H1 (cell line): ENCODE measurements around the gene TMEM39B. TPM values are rescaled to one million over a fixed set of nuclear protein-coding genes. Genes with fewer than 3 reads are reported as not detected.

Experiments
- CTCF ChIA-PET: fragments of 300-600 bp; sonication (Branson Sonifier 250); formaldehyde crosslinking; loops from one replicate; lab custom pipeline; 2021; ENCODE audit not compliant: partially characterized antibody; lab: Charles Lee
- POLR2A ChIA-PET: fragments of 300-600 bp; sonication (Branson Sonifier 250); formaldehyde crosslinking; loops from one replicate; lab custom pipeline; 2021; ENCODE audit warnings: inconsistent platforms; ENCODE audit not compliant: partially characterized antibody; lab: Charles Lee
- DNase-seq, 2 experiments: peaks; one replicate each; pipeline versions ENCODE4 v3.0.0 to v3.0.0-alpha.2; 2010 to 2022; ENCODE audit warnings: low spot score in 2 of 2, low read depth in 1 of 2, mixed read lengths in 1 of 2
- FAIRE-seq: peaks from 2 replicates; lab custom pipeline; 2011; peaks lifted over from hg19 to GRCh38; lab: Jason Lieb, UNC
- H2AFZ ChIP-seq: 2 replicates; pipeline ENCODE4 v1.8.1; 2012; ENCODE audit warnings: low read length, inconsistent platforms
- H2AK5ac ChIP-seq: 2 replicates; pipeline ENCODE4 v1.6.1; 2013; ENCODE audit warnings: low read depth, low read length
- H2BK120ac ChIP-seq: replicated peaks from 2 replicates; pipeline ENCODE3; 2013; ENCODE audit warnings: low read depth, low read length, inconsistent platforms
- H2BK12ac ChIP-seq: 2 replicates; pipeline ENCODE4 v1.6.1; 2013; ENCODE audit warnings: low read depth, low read length
- H2BK15ac ChIP-seq: 2 replicates; pipeline ENCODE4 v1.6.1; 2013; ENCODE audit warnings: low read length
- H2BK20ac ChIP-seq: 2 replicates; pipeline ENCODE4 v1.6.1; 2013; ENCODE audit warnings: low read length
- H2BK5ac ChIP-seq: 2 replicates; pipeline ENCODE4 v1.6.1; 2013; ENCODE audit warnings: low read depth, low read length
- H3K14ac ChIP-seq: 2 replicates; pipeline ENCODE4 v1.6.1; 2013; ENCODE audit warnings: inconsistent platforms; ENCODE audit not compliant: insufficient read length
- H3K18ac ChIP-seq: 2 replicates; pipeline ENCODE4 v1.6.1; 2013; ENCODE audit warnings: low read length; ENCODE audit errors: extremely low read depth
- H3K23ac ChIP-seq: 2 replicates; pipeline ENCODE4 v1.6.1; 2013; ENCODE audit warnings: inconsistent platforms; ENCODE audit not compliant: insufficient read length
- H3K23me2 ChIP-seq: 2 replicates; pipeline ENCODE4 v1.6.1; 2013; ENCODE audit warnings: low read depth, low read length
- H3K27ac ChIP-seq: 2 replicates; pipeline ENCODE4 v1.6.1; 2011; ENCODE audit warnings: low read depth, low read length, inconsistent platforms
- H3K27me3 ChIP-seq, 4 experiments: replicated peaks in 1 of 4; 1 replicate in 1 of 4; 2 replicates in 3 of 4; pipeline versions ENCODE4 v1.6.1 to v1.8.1; 2011 to 2013; ENCODE audit warnings: low read length in 3 of 4, mild to moderate bottlenecking in 3 of 4, inconsistent platforms in 2 of 4, mixed read lengths in 2 of 4, moderate library complexity in 1 of 4; ENCODE audit not compliant: control insufficient read depth in 3 of 4, insufficient read depth in 3 of 4; ENCODE audit errors: extremely low read depth in 1 of 4
- H3K36me3 ChIP-seq, 4 experiments: 2 replicates each; pipeline versions ENCODE4 v1.6.1 to v1.8.1; 2011 to 2013; ENCODE audit warnings: mild to moderate bottlenecking in 4 of 4, low read length in 3 of 4, moderate library complexity in 2 of 4, control low read depth in 1 of 4, inconsistent platforms in 1 of 4; ENCODE audit not compliant: insufficient read depth in 4 of 4, control insufficient read depth in 2 of 4
- H3K4ac ChIP-seq: replicated peaks from 2 replicates; pipeline ENCODE3; 2013; ENCODE audit warnings: low read length, low read depth, mixed read lengths, inconsistent platforms; ENCODE audit not compliant: insufficient read length
- H3K4me1 ChIP-seq, 4 experiments: replicated peaks in 1 of 4; 1 replicate in 1 of 4; 2 replicates in 3 of 4; pipeline versions ENCODE4 v1.6.1 to v1.8.1; 2011 to 2013; ENCODE audit warnings: low read length in 3 of 4, inconsistent platforms in 2 of 4, mixed read lengths in 1 of 4; ENCODE audit not compliant: insufficient read depth in 4 of 4, control insufficient read depth in 3 of 4
- H3K4me2 ChIP-seq, 2 experiments: 2 replicates each; pipeline versions ENCODE4 v1.6.1 to v1.8.1; 2011 to 2013; ENCODE audit warnings: low read depth in 2 of 2, low read length in 2 of 2, control low read depth in 1 of 2, inconsistent platforms in 1 of 2, mild to moderate bottlenecking in 1 of 2; ENCODE audit not compliant: insufficient read depth in 1 of 2
- H3K4me3 ChIP-seq, 4 experiments: fragments of 200-600, 300-600 bp in 1 of 4; sonication (generic), shearing (Covaris generic), sonication (Bioruptor Twin) in 1 of 4; 2 replicates each; pipeline versions ENCODE4 v1.5.1 to v1.8.1; 2011 to 2016; ENCODE audit warnings: low read length in 4 of 4, low read depth in 3 of 4, control low read depth in 2 of 4, inconsistent platforms in 2 of 4, mild to moderate bottlenecking in 2 of 4, mixed read lengths in 1 of 4, moderate library complexity in 1 of 4; ENCODE audit not compliant: insufficient read depth in 2 of 4; ENCODE audit errors: extremely low read depth in 1 of 4
- H3K56ac ChIP-seq: replicated peaks from 2 replicates; pipeline ENCODE3; 2013; ENCODE audit warnings: low read depth, mild to moderate bottlenecking, mixed read lengths, low read length, inconsistent platforms; ENCODE audit not compliant: insufficient read length
- H3K79me1 ChIP-seq: 2 replicates; pipeline ENCODE4 v1.6.1; 2013; ENCODE audit warnings: low read depth, low read length, control low read depth
- H3K79me2 ChIP-seq, 2 experiments: 2 replicates each; pipeline versions ENCODE4 v1.6.1 to v1.8.1; 2012 to 2013; ENCODE audit warnings: low read length in 2 of 2, mild to moderate bottlenecking in 2 of 2, inconsistent platforms in 1 of 2; ENCODE audit not compliant: insufficient read depth in 2 of 2, control insufficient read depth in 1 of 2
- H3K9ac ChIP-seq, 4 experiments: replicated peaks in 1 of 4; 1 replicate in 1 of 4; 2 replicates in 3 of 4; pipeline versions ENCODE4 v1.6.1 to v1.8.1; 2011 to 2013; ENCODE audit warnings: low read depth in 3 of 4, low read length in 3 of 4, control low read depth in 2 of 4, mild to moderate bottlenecking in 2 of 4, moderate library complexity in 2 of 4, inconsistent platforms in 1 of 4; ENCODE audit errors: extremely low read depth in 1 of 4
- H3K9me3 ChIP-seq, 2 experiments: 2 replicates each; pipeline versions ENCODE4 v1.6.1 to v1.8.1; 2012 to 2013; ENCODE audit warnings: mild to moderate bottlenecking in 2 of 2, moderate library complexity in 2 of 2, control low read depth in 1 of 2, inconsistent platforms in 1 of 2, low read depth in 1 of 2, low read length in 1 of 2, mixed read lengths in 1 of 2; ENCODE audit not compliant: insufficient read depth in 2 of 2
- H4K20me1 ChIP-seq, 2 experiments: replicated peaks in 1 of 2; 2 replicates each; pipeline versions ENCODE3 to v1.8.1; 2011 to 2013; ENCODE audit warnings: inconsistent platforms in 2 of 2, low read length in 2 of 2, mild to moderate bottlenecking in 1 of 2; ENCODE audit not compliant: insufficient read depth in 2 of 2, control insufficient read depth in 1 of 2
- H4K5ac ChIP-seq: 2 replicates; pipeline ENCODE4 v1.6.1; 2013; ENCODE audit warnings: low read length, low read depth, mixed read lengths, inconsistent platforms; ENCODE audit not compliant: insufficient read length
- H4K8ac ChIP-seq: 2 replicates; pipeline ENCODE4 v1.8.0; 2013; ENCODE audit warnings: mild to moderate bottlenecking, moderate library complexity, low read length, inconsistent platforms; ENCODE audit not compliant: insufficient read depth; ENCODE audit errors: extremely low read depth
- H4K91ac ChIP-seq: replicated peaks from 2 replicates; pipeline ENCODE3; 2013; ENCODE audit warnings: low read length, mixed read lengths, inconsistent platforms; ENCODE audit not compliant: insufficient read length
- EZH2 ChIP-seq: fragments of 200-600 bp; sonication (generic); IDR thresholded peaks from 2 replicates; pipeline ENCODE4 v1.7.1; 2012; ENCODE audit warnings: low read depth, mild to moderate bottlenecking, moderate library complexity, low read length, inconsistent platforms; ENCODE audit not compliant: severe bottlenecking
- KDM4A ChIP-seq: IDR thresholded peaks from one replicate; pipeline ENCODE4 v1.7.1; 2012; ENCODE audit warnings: low read depth, mild to moderate bottlenecking, moderate library complexity, low read length, inconsistent platforms; ENCODE audit not compliant: severe bottlenecking
- RAD21 ChIP-seq, 2 experiments: IDR thresholded peaks in 1 of 2; conservative IDR thresholded peaks in 1 of 2; 2 replicates each; pipeline ENCODE4 v1.6.1; 2011; ENCODE audit warnings: low read depth in 2 of 2, low read length in 2 of 2, improper control_type of control experiment in 1 of 2, inconsistent platforms in 1 of 2, mild to moderate bottlenecking in 1 of 2, moderate library complexity in 1 of 2
- RBBP5 ChIP-seq: IDR thresholded peaks from 2 replicates; pipeline ENCODE4 v1.7.1; 2012; ENCODE audit warnings: low read depth, mild to moderate bottlenecking, inconsistent platforms, low read length, moderate library complexity, borderline replicate concordance
- RFX5 ChIP-seq: IDR thresholded peaks from 2 replicates; pipeline ENCODE4 v1.6.1; 2011; ENCODE audit warnings: low read depth, low read length, improper control_type of control experiment, borderline replicate concordance
- SIN3A ChIP-seq, 2 experiments: IDR thresholded peaks in 1 of 2; conservative IDR thresholded peaks in 1 of 2; 2 replicates each; pipeline ENCODE4 v1.6.1; 2011 to 2012; ENCODE audit warnings: low read length in 2 of 2, improper control_type of control experiment in 1 of 2, low read depth in 1 of 2, mild to moderate bottlenecking in 1 of 2
- WGBS, 2 experiments: shearing (Covaris generic) in 1 of 2; methylation state at CpG; one replicate each; pipeline versions ENCODE4 v1.1.6 to v1.1.7; 2013 to 2015; ENCODE audit warnings: low lambda C conversion rate in 2 of 2, mixed read lengths in 2 of 2, inconsistent platforms in 1 of 2, low coverage in 1 of 2, missing lambda C conversion rate in 1 of 2; ENCODE audit not compliant: insufficient replicate concordance in 2 of 2, insufficient coverage in 1 of 2, insufficient read length in 1 of 2; ENCODE audit errors: extremely low coverage in 1 of 2, missing lambda C conversion rate in 1 of 2; 5-methylcytosine and 5-hydroxymethylcytosine counted together
- long read RNA-seq, 2 experiments: library from RNA in 1 of 2; library from capped mRNA in 1 of 2; stranded (forward); transcript quantifications; one replicate each; pipeline ENCODE4 v2.0.0, GENCODE V29; 2021; ENCODE audit warnings: inconsistent platforms in 1 of 2
- polyA minus RNA-seq, 3 experiments: library from RNA; depleted of rRNA, polyadenylated mRNA; stranded (reverse); fragments of >200 nt; gene quantifications; 1 replicate in 2 of 3; 2 replicates in 1 of 3; pipeline ENCODE4 v1.2.3, GENCODE V29; 2011
- polyA plus RNA-seq, 7 experiments: library from polyadenylated mRNA; depleted of rRNA in 3 of 7; stranded (reverse) in 5 of 7; unstranded in 2 of 7; fragments of >200 nt in 5 of 7; fragments of 200-250 nt in 2 of 7; gene quantifications; 1 replicate in 5 of 7; 2 replicates in 1 of 7; 4 replicates in 1 of 7; pipeline versions ENCODE4 v1.2.1 to v1.2.3, GENCODE V29; 2011 to 2013; ENCODE audit warnings: missing spikeins in 2 of 7, mixed read lengths in 2 of 7
- total RNA-seq: library from RNA; stranded (reverse); fragmentation: NEBNext Ultra II Directional; extraction: Animal tissue kit (Norgen Biotek cat#: 25700); gene quantifications from 2 replicates; pipeline ENCODE4 v1.2.1, GENCODE V29; 2021

Gene TMEM39B
- total RNA-seq (24.6 and 25.3 TPM in 2 replicates), polyA plus RNA-seq (2011; rRNA removed) (32.7 and 39.6 TPM in 2 replicates), polyA minus RNA-seq (2011; rRNA and poly(A)+ RNA removed) (16.2 and 21.4 TPM in 2 replicates)
- polyA plus RNA-seq (2011; cell fraction: cytosol; rRNA removed) = 23.6 TPM
- 31.0 TPM for polyA plus RNA-seq (2011; cell fraction: nucleus; rRNA removed)
- 15.8 to 27.3 TPM (median 23.5 TPM) in 4 replicates for polyA plus RNA-seq (2012, experiment 1 of 2)
- polyA plus RNA-seq (2012, experiment 2 of 2) = 24.5 TPM
- 23.0 TPM for polyA plus RNA-seq (2013, experiment 1 of 2)
- polyA plus RNA-seq (2013, experiment 2 of 2) = 25.3 TPM
- polyA minus RNA-seq (2011; cell fraction: cytosol; rRNA and poly(A)+ RNA removed) = 13.9 TPM
- 10.3 TPM for polyA minus RNA-seq (2011; cell fraction: nucleus; rRNA and poly(A)+ RNA removed)
- long read RNA-seq, experiment 1, transcript TMEM39B-203 (7 exons, 1,538 nt) = major isoform, 5 of 13 reads
- long read RNA-seq, experiment 1, partial matches to known transcripts = 1 of 13 reads
- long read RNA-seq, experiment 1, other reads (novel, unspliced or antisense) = 5 of 13 reads
- long read RNA-seq, experiment 2, transcript TMEM39B-201 (9 exons, 1,813 nt) = minor isoform, 6 of 24 reads
- long read RNA-seq, experiment 2, transcript TMEM39B-203 (7 exons, 1,538 nt) = major isoform, 8 of 24 reads
- long read RNA-seq, experiment 2, partial matches to known transcripts = 4 of 24 reads
- long read RNA-seq, experiment 2, other reads (novel, unspliced or antisense) = 5 of 24 reads

GRCh38 chr1:32072622-32073298 is at the start of gene TMEM39B:
TSS of gene TMEM39B (plus strand) at chr1:32072939. CDS start at chr1:32073048, 109 bp downstream.
- FAIRE-seq (no peak), DNase-seq (peak; percentile 89 to 94)
- H3K4me3 ChIP-seq = peak within 1 kb of the TSS; percentile 73 to 90 (median 80)
- no peaks in the 10 kb centered on the region for H3K9me3 ChIP-seq
- H4K8ac ChIP-seq = peak within 1 kb of the TSS; percentile 99
- peak within 1 kb of the TSS; percentile 98; the same call in 1 of the 2 replicates for H2BK15ac ChIP-seq
- H4K5ac ChIP-seq = peak within 1 kb of the TSS; percentile 97
- no peak within 1 kb of the TSS for H3K14ac ChIP-seq
- peak within 1 kb of the TSS; percentile 47 for H3K4ac ChIP-seq
- peak within 1 kb of the TSS; percentile 80; the same call in 1 of the 2 replicates for H2AFZ ChIP-seq
- H3K18ac ChIP-seq = peak within 1 kb of the TSS; percentile 100
- H3K23ac ChIP-seq = no peak within 1 kb of the TSS
- H3K36me3 ChIP-seq = peaks cover 6 to 27% (median 13%) of the 10 kb centered on the region in 4 experiments; a peak in 6 of 8 replicates
- H2BK5ac ChIP-seq = peak within 1 kb of the TSS; percentile 99
- H3K27me3 ChIP-seq = no peaks in the 10 kb centered on the region; a peak in 1 of 7 replicates
- no peak within 1 kb of the TSS for H2BK120ac ChIP-seq
- peak within 1 kb of the TSS; percentile 60 for H3K56ac ChIP-seq
- peak within 1 kb of the TSS; percentile 86 for H4K91ac ChIP-seq
- H3K23me2 ChIP-seq = peaks cover 9% of the 10 kb centered on the region; the same call in 1 of the 2 replicates
- peak within 1 kb of the TSS; percentile 85 to 98 for H3K4me2 ChIP-seq
- H2AK5ac ChIP-seq = peak within 1 kb of the TSS; percentile 7; the same call in 1 of the 2 replicates
- POLR2A ChIA-PET = interaction anchor here (0.6 to 5.5 kb wide), 23 partner anchors 10 to 358 kb away, joined by 3 to 64 read pairs (median 6); partner anchors contain the start of genes KHDRBS1, KPNA6 and TXLNA
- H2BK12ac ChIP-seq = peak within 1 kb of the TSS; percentile 98; the same call in 1 of the 2 replicates
- peaks cover 4 to 7% of the 10 kb centered on the region in 2 experiments for H4K20me1 ChIP-seq
- CTCF ChIA-PET = interaction anchor here (0.6 to 4.9 kb wide), 15 partner anchors 11 to 1192 kb away, joined by 3 to 30 read pairs (median 4); partner anchors contain the start of genes DCDC2B and KPNA6
- H3K79me2 ChIP-seq = peaks cover 7 to 13% of the 10 kb centered on the region in 2 experiments
- peaks cover 4% of the 10 kb centered on the region; the same call in 1 of the 2 replicates for H3K79me1 ChIP-seq
- H3K27ac ChIP-seq = peak within 1 kb of the TSS; percentile 95
- peaks cover 0 to 16% (median 7%) of the 10 kb centered on the region in 4 experiments; a peak in 6 of 7 replicates for H3K4me1 ChIP-seq
- H3K9ac ChIP-seq = peak within 1 kb of the TSS; percentile 86 to 94 (median 94)
- 2% methylated on average over 35 of the region's 67 CpGs; no CpG with 5 or more reads in 1 of the 2 experiments for WGBS, 2 experiments
- no peak within 1 kb of the TSS for H2BK20ac ChIP-seq
- no peak for TF ChIP-seq EZH2
- peak; percentile 93; the same call in 1 of the 2 replicates for TF ChIP-seq RBBP5
- no peak for TF ChIP-seq RAD21 (IDR thresholded peaks at IDR 0.05 in 1 of 2, conservative IDR thresholded peaks at IDR 0.05 in 1 of 2; ENCODE audit: low read depth in 2 of 2, low read length in 2 of 2)
- peak; percentile 65 for TF ChIP-seq KDM4A
- TF ChIP-seq SIN3A (conservative IDR thresholded peaks at IDR 0.05 in 1 of 2, IDR thresholded peaks at IDR 0.05 in 1 of 2; ENCODE audit: low read depth in 1 of 2, low read length in 2 of 2) = peak in 1 of 2 experiments; percentile 87; a peak in 2 of 4 replicates
- TF ChIP-seq RFX5 = no peak
